ENCODE data around the gene BAZ2A.

DNA sequence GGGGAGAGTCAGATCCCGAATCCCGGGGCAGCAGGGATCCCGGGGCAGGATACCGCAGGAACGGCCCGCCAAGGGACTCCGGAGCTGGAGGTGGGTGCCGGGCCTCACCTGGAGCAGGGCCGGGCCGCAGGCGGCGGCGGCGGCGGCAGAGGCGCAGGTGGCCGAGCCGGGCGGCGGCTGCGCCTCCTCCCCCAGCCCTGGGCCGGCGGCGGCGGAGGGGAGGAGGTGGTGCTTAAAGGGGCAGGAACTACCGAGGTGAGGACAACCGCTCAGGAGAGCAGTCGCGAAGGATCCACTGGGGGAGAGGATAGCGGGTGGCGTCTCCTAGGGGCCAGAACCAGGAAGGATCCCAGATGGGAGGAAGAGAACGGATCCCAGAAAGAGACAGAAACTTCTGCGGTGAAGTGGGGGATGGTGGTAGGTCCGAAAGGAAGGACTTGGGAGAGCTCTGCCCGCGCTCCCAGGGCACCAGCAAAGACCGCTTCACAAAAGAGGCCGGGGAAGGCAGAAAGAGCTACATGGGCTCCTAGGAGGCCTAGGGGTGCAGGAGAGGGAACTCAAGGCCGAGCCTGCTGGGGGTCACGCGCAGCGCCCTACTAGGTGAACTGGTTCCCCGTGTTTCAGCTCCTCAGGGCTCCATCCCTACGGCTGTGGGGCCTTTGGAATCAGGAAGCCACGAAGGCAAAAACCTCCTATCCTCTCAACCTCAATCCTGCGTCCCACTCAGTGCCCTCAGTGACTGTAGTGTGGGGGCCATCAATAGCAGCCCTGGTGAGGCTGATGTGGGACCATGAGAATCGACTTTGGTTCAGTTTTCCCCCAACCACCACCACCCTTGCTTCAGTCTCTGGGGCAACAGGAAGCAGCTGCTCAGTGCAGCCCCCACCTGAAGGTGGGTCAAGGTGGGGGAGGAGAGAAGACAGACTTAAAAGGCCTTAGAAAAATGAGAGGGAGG is 5.0 kb upstream of the BAZ2A start:
- peak; percentile 65 to 88 for TF ChIP-seq POLR2A (IDR thresholded peaks at IDR 0.05)
- TF ChIP-seq, protein P1, sequence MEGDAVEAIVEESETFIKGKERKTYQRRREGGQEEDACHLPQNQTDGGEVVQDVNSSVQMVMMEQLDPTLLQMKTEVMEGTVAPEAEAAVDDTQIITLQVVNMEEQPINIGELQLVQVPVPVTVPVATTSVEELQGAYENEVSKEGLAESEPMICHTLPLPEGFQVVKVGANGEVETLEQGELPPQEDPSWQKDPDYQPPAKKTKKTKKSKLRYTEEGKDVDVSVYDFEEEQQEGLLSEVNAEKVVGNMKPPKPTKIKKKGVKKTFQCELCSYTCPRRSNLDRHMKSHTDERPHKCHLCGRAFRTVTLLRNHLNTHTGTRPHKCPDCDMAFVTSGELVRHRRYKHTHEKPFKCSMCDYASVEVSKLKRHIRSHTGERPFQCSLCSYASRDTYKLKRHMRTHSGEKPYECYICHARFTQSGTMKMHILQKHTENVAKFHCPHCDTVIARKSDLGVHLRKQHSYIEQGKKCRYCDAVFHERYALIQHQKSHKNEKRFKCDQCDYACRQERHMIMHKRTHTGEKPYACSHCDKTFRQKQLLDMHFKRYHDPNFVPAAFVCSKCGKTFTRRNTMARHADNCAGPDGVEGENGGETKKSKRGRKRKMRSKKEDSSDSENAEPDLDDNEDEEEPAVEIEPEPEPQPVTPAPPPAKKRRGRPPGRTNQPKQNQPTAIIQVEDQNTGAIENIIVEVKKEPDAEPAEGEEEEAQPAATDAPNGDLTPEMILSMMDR (IDR thresholded peaks at IDR 0.05): peak in 3 of 4 experiments; percentile 30 to 32 (median 31)
- TF ChIP-seq EP300 (IDR thresholded peaks at IDR 0.05): no peak
- peak; percentile 61 to 88 (median 85) for TF ChIP-seq POLR2AphosphoS5 (IDR thresholded peaks at IDR 0.05)

Measured in sigmoid colon (tissue), 4 donors.